Prostate gland (tissue), 2 donors: ENCODE results near the gene DHPS. TPM values are rescaled to one million over a fixed set of nuclear protein-coding genes. Genes with fewer than 3 reads are reported as not detected.

Source experiments
- DNase-seq: peaks from one replicate; pipeline ENCODE4 v3.0.0-alpha.2; 2019; ENCODE audit warnings: low spot score
- H3K27ac ChIP-seq, 2 donors: fragments of 200-600 bp; sonication (generic); 2 replicates each; pipeline ENCODE4 v1.5.1; 2017 to 2019
- H3K27me3 ChIP-seq: fragments of 200-600 bp; sonication (generic); replicated peaks from 2 replicates; pipeline ENCODE4 v1.5.1; 2019; ENCODE audit not compliant: insufficient read depth
- H3K36me3 ChIP-seq, 2 donors: fragments of 200-600 bp; sonication (generic); 1 replicate in 1 of 2; 2 replicates in 1 of 2; pipeline versions ENCODE4 v1.5.1 to v1.8.1; 2017 to 2019
- H3K4me1 ChIP-seq: fragments of 200-600 bp; sonication (generic); replicated peaks from 2 replicates; pipeline ENCODE4 v1.5.1; 2019
- H3K4me3 ChIP-seq, 2 donors: fragments of 200-600 bp; sonication (generic); 2 replicates each; pipeline ENCODE4 v1.5.1; 2017 to 2019
- H3K9me3 ChIP-seq: fragments of 200-600 bp; sonication (generic); 2 replicates; pipeline ENCODE4 v1.5.1; 2017
- CTCF ChIP-seq, 4 experiments: fragments of 200-600 bp in 2 of 4; fragments of 450-650 bp in 2 of 4; sonication (generic) in 2 of 4; IDR thresholded peaks; 1 replicate in 3 of 4; 2 replicates in 1 of 4; pipeline ENCODE4 v1.5.1; 2016 to 2019; ENCODE audit warnings: antibody characterized with exemption in 4 of 4, mild to moderate bottlenecking in 2 of 4, moderate library complexity in 2 of 4
- POLR2A ChIP-seq: fragments of 450-650 bp; IDR thresholded peaks from one replicate; pipeline ENCODE4 v1.6.1; 2016; ENCODE audit warnings: antibody characterized with exemption, mild to moderate bottlenecking
- POLR2AphosphoS5 ChIP-seq: sonication (generic); formaldehyde crosslinking; IDR thresholded peaks from one replicate; pipeline ENCODE4 v1.6.1; 2017; ENCODE audit warnings: antibody characterized with exemption
- WGBS: methylation state at CpG from one replicate; pipeline ENCODE4 v1.1.5; 2018; 5-methylcytosine and 5-hydroxymethylcytosine counted together
- intact Hi-C: fragments of 100-400 bp; cut with DNase I; formaldehyde crosslinking; loops from one replicate; pipeline ENCODE4 v1.14.2; 2022
- total RNA-seq, 2 donors: library from RNA; depleted of rRNA; stranded (reverse); fragments of >200 nt; gene quantifications; one replicate each; pipeline ENCODE4 v1.1.0, GENCODE V29; 2016

Gene DHPS
- total RNA-seq, 2 donors from 2014 or later: 140 to 178 TPM

GRCh38 chr19:12660980-12661379 lies 20.7 kb downstream of the DHPS start:
- Histone ChIP-seq H3K4me1 (no peaks in the 10 kb centered on the region), H3K27me3 (no peaks in the 10 kb centered on the region), H3K4me3 (no peak overlapping the region), H3K36me3 (no peaks in the 10 kb centered on the region), H3K27ac (no peak overlapping the region), H3K9me3 (no peaks in the 10 kb centered on the region)
- DNase-seq: no peak
- 93% methylated on average over 12 of the region's 12 CpGs for WGBS
- TF ChIP-seq POLR2A (no peak), CTCF (IDR thresholded peaks at IDR 0.05) (no peak), POLR2AphosphoS5 (no peak)
- intact Hi-C loops: no loop called here

- no peak overlapping the region for H3K27ac ChIP-seq
- H3K36me3 ChIP-seq: no peaks in the 10 kb centered on the region
- TF ChIP-seq POLR2AphosphoS5 (no peak), CTCF (IDR thresholded peaks at IDR 0.05) (no peak), POLR2A (no peak)
- no peaks in the 10 kb centered on the region for H3K9me3 ChIP-seq
- H3K27me3 ChIP-seq: no peaks in the 10 kb centered on the region
- 91% methylated on average over 21 of the region's 22 CpGs for WGBS
- intact Hi-C loops: no loop called here
- no peak overlapping the region for H3K4me3 ChIP-seq
- H3K4me1 ChIP-seq: no peaks in the 10 kb centered on the region
- DNase-seq: no peak
Measured at GRCh38 chr19:12657966-12658365, 23.7 kb downstream of the DHPS start.

- no peaks in the 10 kb centered on the region for H3K36me3 ChIP-seq
Measured at GRCh38 chr19:12656899-12657571, 24.6 kb downstream of the DHPS start.

GRCh38 chr19:12655546-12655945 lies 26.1 kb downstream of the DHPS start:
- Histone ChIP-seq H3K27ac (no peak overlapping the region), H3K9me3 (no peaks in the 10 kb centered on the region), H3K36me3 (no peaks in the 10 kb centered on the region), H3K4me1 (no peaks in the 10 kb centered on the region), H3K4me3 (no peak overlapping the region), H3K27me3 (no peaks in the 10 kb centered on the region)
- TF ChIP-seq POLR2A: no peak
- TF ChIP-seq CTCF (IDR thresholded peaks at IDR 0.05): no peak
- TF ChIP-seq POLR2AphosphoS5: no peak
- no peak for DNase-seq
- 95% methylated on average over 8 of the region's 8 CpGs for WGBS
- intact Hi-C loops: no loop called here

More at GRCh38 chr19:12656899-12657571, 24.6 kb downstream of the DHPS start:
- DNase-seq: no peak
- Histone ChIP-seq H3K27ac (no peak overlapping the region), H3K4me3 (no peak overlapping the region), H3K9me3 (no peaks in the 10 kb centered on the region), H3K27me3 (no peaks in the 10 kb centered on the region), H3K4me1 (no peaks in the 10 kb centered on the region)
- 73% methylated on average over 50 of the region's 50 CpGs for whole genome bisulfite sequencing
- intact Hi-C loops: no loop called here
- TF ChIP-seq CTCF (IDR thresholded peaks at IDR 0.05) (no peak), POLR2AphosphoS5 (no peak), POLR2A (no peak)

GRCh38 chr19:12652219-12652618 lies 29.5 kb downstream of the DHPS start:
- Histone ChIP-seq H3K4me3 (no peak overlapping the region), H3K4me1 (peaks cover 5% of the 10 kb centered on the region), H3K27me3 (no peaks in the 10 kb centered on the region), H3K9me3 (no peaks in the 10 kb centered on the region), H3K36me3 (no peaks in the 10 kb centered on the region), H3K27ac (no peak overlapping the region)
- DNase-seq: no peak
- WGBS: 93% methylated on average over 6 of the region's 6 CpGs
- TF ChIP-seq CTCF (IDR thresholded peaks at IDR 0.05): no peak
- intact Hi-C loops: no loop called here
